AG10803 (cell line): ENCODE results near the gene PACRGL.
A peak's percentile ranks its signal among the peaks of the same experiment; 100 is the strongest.
"Not testable (repeated sequence)": the region's sequence is repeated elsewhere in the genome, so short reads cannot be mapped to it uniquely, and the experiment has no call there.

Experiments used
- DNase-seq: peaks from one replicate; pipeline ENCODE4 v3.0.0; 2010; ENCODE audit warnings: low read depth
- H3K4me3 ChIP-seq: 2 replicates; pipeline ENCODE4 v1.5.1; 2011; ENCODE audit warnings: mild to moderate bottlenecking, low read length, control low read depth
- CTCF ChIP-seq: conservative IDR thresholded peaks from 2 replicates; pipeline ENCODE4 v1.5.1; 2011; ENCODE audit warnings: mild to moderate bottlenecking, low read length, control low read depth, inconsistent platforms

Gene PACRGL

GRCh38 chr4:20723019-20723418 is 22.8 kb downstream of the PACRGL start:
- no peak overlapping the region for H3K4me3 ChIP-seq
- DNase-seq = peak; percentile 12
- TF ChIP-seq CTCF = no peak

GRCh38 chr4:20723463-20723862 is 23.2 kb downstream of the PACRGL start:
- H3K4me3 ChIP-seq = no peak overlapping the region
- no peak for TF ChIP-seq CTCF
- no peak for DNase-seq

- no peak overlapping the region for H3K4me3 ChIP-seq
- no peak for TF ChIP-seq CTCF
- no peak for DNase-seq
Measured at GRCh38 chr4:20724915-20725314, 24.7 kb downstream of the PACRGL start.

GRCh38 chr4:20735931-20736330 is 35.7 kb downstream of the PACRGL start:
- no peak for DNase-seq
- no peak for TF ChIP-seq CTCF
- no peak overlapping the region for H3K4me3 ChIP-seq

GRCh38 chr4:20746000-20746399 is 45.7 kb downstream of the PACRGL start:
- not testable (repeated sequence) for DNase-seq, H3K4me3 ChIP-seq

- TF ChIP-seq CTCF = no peak
- no peak for DNase-seq
Measured at GRCh38 chr4:20752641-20753040, 52.4 kb downstream of the PACRGL start.

GRCh38 chr4:20754036-20754435 is 53.8 kb downstream of the PACRGL start:
- no peak for DNase-seq
- no peak overlapping the region for H3K4me3 ChIP-seq
- no peak for TF ChIP-seq CTCF

More at GRCh38 chr4:20752641-20753040, 52.4 kb downstream of the PACRGL start:
- no peak overlapping the region for H3K4me3 ChIP-seq

- no peak overlapping the region for H3K4me3 ChIP-seq
- TF ChIP-seq CTCF = no peak
- DNase-seq = no peak
Measured at GRCh38 chr4:20760053-20760452, 59.8 kb downstream of the PACRGL start.
